ENCODE data around the gene PAK1.

Gene PAK1

DNA sequence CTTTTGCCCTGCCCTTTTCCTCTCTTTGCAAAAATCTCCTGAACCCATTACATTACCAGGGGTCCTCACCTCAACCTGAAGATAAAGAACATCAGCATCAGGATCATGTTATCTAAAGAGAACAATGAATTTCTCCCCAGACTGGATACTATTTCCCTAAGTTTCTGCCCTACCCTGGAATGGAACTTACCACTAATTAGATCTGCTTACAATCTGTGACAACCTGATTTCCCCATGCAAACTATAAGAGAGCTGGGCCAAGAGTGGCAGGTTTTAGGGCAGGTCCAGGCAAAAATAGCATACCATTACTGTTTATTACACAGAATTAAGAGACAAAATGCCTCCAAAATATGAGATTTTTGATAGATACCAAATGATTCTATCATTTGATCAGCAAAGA lies 114.4 kb downstream of the PAK1 start:
- no peak for DNase-seq

DNA sequence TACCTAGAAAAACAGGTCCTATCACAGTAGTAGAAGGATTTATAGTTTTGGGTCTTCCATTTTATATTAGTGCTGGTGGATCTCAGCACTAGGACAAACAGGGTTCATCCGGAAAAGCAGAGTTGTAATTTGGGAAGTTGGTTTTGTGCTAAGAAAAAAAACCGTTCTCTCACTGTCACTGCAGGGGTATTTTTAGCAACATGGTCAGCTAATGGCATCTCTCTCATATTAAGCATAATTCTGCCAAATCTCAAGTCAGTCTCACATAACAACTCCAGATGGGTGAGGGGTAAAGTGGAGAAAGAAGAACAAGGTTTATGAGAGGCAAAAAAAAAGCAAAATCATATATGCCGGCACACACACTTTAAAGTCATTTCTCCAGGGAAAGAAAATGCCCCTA lies 120.8 kb downstream of the PAK1 start:
- no peak for DNase-seq

DNA sequence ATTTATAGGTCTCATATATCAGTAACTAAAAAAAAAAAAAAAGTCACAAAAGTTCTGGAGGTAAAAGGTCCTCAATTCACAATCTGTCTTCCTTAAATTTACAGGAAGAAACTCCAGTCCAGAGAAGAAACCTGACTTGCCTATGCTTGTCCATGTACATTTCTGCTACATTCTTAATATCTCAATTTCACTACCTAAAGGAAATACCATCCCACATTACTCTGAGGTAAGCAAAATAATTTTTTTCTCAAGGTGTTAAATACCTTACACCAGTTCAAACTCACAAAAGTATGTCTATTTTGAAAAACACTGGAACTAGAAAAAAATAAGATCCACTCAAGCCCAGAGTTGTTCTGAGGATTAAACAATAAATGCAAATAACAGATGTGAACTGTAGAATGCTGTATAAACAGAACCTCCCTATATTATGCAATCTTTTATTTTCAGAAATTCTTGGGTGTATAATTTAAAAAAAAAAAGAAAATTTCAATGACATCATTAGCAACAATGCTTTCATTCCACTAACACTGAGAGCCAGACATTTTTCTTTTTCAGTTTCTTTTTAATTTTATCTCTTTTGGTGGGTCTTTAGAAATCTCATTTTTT lies 122.5 kb downstream of the PAK1 start:
- DNase-seq = no peak

GRCh38 chr11:77347948-77348347 lies 125.9 kb downstream of the PAK1 start:
- DNase-seq = no peak

DNA sequence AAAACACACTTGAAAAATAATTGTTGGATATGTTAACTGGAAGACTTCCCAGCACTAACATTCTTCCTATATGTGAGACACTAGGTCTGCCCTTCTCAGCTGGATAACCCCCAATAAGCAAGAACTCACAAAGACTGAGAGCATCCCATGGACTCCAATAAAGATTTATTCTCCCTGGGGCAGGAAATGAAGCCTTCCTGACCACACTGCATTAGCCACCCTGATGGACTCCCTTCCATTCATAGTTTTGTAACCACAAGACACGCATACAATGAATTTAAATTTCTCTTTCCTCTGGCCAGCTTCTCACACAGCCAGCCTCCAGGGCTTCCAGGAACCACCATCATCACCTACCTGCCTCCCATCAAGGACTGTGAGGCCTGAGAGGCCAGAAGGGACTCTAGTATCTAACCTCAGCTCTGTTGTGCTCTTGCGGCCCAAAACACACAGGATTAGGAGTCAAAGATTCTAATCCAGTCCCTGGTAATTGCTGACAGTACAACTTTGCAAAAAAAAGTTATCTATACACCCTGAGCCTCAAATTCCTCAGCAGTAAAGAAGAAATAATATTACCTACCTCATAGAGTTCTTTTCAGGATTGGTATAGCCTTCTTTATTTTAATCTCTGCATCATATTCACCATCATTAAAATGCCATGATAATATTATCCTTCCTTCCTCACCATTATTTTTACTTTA lies 126.8 kb downstream of the PAK1 start:
- DNase-seq = no peak

DNA sequence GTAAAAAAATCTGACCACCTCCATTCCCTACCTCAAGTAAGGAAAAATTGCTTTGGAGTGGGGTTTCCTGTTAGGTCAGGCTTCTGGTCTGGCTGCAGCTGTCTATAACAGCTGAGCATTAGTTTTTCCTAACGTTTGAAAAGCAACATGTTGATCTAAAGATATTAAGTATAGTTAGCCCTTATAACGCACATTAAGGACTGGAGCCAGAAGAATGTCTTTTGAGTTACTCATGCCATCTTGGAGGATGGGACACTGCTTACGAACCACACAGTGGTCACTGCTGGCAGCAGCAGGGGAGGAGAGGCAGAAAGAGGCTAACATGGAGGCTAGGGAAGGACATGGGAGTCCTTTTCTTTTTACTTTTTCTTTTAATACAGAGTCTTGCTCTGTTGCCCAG lies 128.3 kb downstream of the PAK1 start:
- DNase-seq = no peak

DNA sequence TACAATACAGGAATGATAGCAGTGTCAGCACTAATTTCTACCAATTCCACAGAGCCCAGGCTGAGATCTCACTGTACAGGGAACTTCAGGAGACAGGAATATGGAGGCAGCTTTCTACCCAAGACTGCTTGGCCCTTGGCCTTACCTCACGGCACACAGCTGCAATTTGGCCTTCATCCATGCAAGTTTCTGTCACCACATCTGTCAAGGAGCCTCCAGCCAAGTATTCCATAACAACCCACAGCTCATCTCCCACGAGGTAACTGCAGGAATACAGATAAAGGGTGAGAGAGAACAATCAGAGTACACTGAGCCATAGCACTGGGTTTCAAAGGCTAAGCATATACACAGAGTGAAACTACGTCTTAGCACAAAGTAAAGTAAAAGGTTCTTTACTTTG lies 133.4 kb downstream of the PAK1 start:
- no peak for DNase-seq

GRCh38 chr11:77332259-77332658 lies 141.6 kb downstream of the PAK1 start:
- DNase-seq = no peak

DNA sequence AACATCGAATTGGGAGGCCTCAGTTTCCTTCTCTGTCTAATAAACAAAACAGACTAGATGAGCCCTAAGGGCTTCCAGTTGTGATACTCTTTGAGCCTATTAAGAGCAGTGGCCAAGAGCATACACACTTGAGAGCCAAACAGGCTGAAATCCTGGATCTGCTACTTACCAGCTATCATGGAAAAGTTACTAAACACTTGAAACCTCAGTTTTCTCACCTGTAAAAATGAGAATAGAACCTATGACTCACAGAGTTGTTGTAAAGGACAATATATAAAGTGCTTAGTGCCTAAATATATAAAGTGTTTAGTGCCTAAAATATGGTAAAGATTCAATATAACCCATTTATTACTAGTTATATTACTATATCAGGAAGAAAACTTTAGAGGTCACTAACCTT lies 148.7 kb downstream of the PAK1 start:
- DNase-seq = no peak

- DNase-seq = no peak
These were observed 149.4 kb downstream of the PAK1 start for GRCh38 chr11:77324508-77324907.

DNA sequence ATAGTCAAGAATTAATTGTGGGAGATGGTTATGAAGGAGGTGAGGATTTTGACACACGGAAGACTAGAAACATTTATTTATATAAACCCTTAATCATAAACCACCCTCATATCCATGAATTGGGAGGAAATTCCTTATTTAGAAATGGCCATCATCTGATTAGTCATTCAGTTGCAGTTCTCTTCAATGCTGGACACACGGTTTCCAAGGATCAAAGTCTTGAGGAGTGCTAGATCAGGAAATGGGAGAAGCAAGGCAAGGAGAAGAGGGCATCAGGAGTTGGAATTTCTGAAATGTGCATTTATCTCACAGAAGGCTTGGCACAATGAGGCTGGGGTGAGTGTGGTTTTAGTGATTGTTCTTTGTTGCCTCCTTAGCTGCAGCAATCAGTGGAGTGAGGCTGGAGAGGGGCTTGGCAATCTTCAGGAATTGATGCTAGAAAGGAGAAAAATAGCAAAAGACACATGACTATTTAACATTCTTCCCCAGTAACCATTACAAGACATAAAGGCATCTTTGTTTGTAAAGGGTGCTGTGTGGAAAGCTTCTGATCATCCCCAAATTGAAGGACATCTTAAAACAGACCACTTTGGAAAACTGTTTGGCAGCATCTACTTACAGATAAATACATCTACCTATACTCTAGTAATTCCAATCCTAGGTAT lies 150.8 kb downstream of the PAK1 start:
- no peak for DNase-seq

GRCh38 chr11:77322506-77322905 lies 151.4 kb downstream of the PAK1 start:
- no peak for DNase-seq

GRCh38 chr11:77320351-77320750 lies 153.5 kb downstream of the PAK1 start:
- DNase-seq = no peak

- no peak for DNase-seq
These were observed 155.3 kb downstream of the PAK1 start for GRCh38 chr11:77318600-77318999.

DNA sequence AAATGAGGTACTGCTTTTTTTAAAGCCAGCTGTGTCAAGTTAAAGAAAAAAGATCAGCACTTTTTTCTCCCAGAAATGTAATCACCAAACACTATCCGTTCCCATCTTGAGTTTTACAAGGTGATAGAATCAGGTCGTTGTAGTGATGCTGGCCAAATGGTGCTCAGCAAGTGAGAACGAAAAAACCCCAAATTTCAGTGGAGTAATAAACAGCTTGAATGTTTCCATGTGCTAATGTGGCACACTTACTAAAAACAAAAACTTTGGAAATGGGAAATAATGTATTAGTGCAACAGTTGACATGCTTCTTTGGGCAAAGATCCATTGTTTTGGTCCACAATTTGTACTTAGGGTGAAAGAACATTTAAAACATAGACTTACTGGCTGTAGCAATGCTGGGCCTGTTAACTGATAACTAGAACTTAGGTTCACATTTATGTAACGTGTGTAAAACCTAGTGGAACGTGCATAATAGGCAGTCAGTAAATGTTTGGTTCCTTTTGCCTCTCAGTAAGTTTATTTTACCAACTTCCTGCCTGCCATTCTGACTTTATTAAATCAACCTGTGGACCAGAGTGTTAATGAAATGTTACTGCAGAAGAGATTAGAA lies 157.1 kb downstream of the PAK1 start:
- no peak for DNase-seq

DNA sequence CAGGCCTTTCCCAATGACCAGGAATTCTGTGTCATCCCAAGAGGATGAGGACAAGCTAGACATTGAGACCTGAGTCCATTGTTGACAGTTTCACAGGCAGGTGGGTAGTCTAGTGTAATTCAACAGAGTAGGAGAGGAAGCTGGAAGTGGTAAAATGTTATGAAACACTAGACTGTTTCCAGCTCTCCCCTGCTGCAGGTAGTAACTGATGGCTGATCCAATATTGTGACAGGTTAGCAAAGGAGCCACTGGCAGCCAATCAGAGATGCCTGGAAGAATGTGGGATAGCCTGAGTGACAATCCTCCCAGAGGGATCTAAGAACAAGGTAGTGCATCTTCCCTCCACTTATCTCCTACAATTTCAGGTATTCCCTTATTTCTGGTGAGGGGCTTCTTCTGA lies 161.8 kb downstream of the PAK1 start:
- DNase-seq = no peak

DNA sequence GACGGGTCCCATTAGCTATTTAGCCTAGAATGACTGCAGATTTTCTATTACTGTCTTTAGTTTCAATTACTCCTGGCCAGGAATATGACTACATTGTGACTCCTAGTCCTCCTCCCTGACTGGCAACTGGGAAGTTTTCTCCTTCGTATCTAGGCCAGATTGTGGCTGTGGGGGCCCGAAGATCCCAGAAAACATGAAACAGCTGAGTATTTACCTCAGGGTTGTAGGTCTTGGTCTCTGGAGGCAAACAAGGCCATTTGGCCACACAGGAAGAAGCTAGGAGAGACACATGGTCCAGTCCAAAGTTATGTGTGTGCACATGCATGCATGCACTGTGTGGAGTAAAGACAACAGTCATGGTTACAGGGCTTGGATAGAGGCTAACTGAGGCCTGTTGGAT lies 162.2 kb downstream of the PAK1 start:
- no peak for DNase-seq

GRCh38 chr11:77310721-77311120 lies 163.2 kb downstream of the PAK1 start:
- DNase-seq = no peak

DNA sequence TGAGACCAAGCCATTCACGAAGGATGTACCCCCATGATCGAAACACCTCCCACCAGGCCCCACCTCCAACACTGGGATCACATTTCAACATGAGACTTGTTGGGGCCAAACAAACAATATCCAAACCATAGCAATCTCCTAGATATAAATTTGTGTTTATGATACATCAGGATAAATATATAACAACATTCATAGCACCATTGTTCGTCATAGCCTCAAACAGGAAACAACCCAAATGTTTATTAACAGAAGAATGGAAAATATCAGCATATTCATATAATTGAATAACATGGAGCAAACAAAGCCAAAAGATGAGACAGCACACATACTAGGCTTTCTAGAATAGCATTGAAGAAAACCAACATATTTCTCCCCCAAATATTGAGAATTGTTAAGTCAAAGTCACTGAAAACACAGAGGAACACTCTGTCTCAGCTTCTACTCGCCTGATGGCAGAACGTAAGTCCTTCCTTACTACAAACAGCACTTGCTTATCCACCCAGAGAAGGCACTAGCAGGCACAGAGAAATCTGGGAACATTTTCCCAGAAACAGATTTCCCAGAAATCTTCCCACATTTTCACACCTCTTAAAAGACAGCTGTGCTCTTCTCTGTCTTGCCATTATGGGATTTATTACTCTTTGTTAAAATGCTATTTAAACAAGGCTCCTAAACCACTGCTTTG lies 164.4 kb downstream of the PAK1 start:
- DNase-seq = no peak

DNA sequence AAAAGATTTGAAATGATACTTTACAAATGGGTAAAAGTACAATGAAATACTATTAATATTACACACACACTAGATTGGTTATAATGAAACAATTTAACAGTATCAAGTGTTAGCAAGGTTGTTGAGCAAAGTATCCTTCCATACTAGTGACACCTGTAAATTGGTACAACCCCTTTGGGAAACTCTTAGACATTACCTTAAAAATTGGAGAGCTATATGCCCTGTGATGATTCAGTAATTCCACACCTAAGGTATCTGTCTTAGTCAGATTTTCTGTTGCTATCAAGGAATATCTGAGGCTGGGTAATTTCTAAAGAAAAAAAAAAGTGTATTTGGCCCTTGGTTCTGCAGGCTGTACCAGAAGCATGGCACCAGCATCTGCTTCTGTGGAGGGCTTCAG lies 165.1 kb downstream of the PAK1 start:
- no peak for DNase-seq

DNA sequence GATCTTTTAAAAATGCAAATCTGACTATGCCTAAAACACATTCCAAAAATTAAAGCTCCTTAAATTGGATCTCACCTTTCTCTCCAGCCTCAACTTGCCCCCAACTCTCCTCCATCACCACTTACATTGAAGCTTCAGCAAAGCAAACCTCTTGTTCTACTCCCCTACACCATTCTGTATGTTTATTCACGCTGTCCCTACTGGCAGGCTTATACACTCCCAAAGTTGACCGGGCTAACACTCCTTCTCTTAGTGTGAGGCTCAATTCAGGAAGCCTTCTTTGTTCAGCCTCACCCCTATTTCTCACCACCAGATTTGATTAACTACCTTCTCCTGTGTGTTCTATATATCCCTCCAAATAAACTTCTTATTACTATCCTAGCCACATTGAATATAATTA lies 170.6 kb downstream of the PAK1 start:
- no peak for DNase-seq

GRCh38 chr11:77302752-77303151 lies 171.1 kb downstream of the PAK1 start:
- DNase-seq = no peak

DNA sequence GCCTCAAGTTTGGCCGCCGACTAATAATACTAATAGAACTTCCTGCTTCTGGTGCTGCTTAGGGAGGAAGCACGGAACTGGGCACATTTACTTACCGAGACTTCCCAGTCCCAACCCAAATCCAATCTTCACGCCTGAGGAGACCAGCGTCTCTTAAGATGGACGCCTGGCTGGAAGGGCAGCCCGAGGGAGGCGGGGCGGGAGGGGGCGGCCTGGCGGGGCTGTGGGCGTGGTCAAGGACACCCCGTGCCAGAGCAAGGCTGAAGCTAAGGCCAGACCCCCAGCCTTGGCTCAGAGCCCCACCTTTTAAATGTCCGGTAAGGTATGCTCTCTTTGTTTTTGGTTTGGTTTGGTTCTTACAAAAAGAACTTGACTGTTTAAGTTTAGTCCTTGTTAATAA lies 172.4 kb downstream of the PAK1 start, which contains the start of gene GDPD4:
Gene GDPD4, minus strand, starts transcription at position 177 of the 400 bp plus-strand sequence. CDS start 16,549 bp downstream, outside the sequence.
- DNase-seq = no peak
